IPS-18c (cell line): ENCODE data around the gene KLHDC7A.
A peak's percentile ranks its signal among the peaks of the same experiment; 100 is the strongest.

ENCODE experiments used
- H3K4me3 ChIP-seq: 2 replicates; pipeline ENCODE4 v1.7.0; 2013; ENCODE audit warnings: low read depth, mild to moderate bottlenecking, low read length, moderate library complexity; ENCODE audit not compliant: insufficient read depth
- H3K9me3 ChIP-seq: one replicate; pipeline ENCODE4 v1.6.1; 2013; ENCODE audit warnings: mild to moderate bottlenecking, low read length, moderate library complexity; ENCODE audit not compliant: control insufficient read depth, insufficient read depth

The KLHDC7A gene

DNA sequence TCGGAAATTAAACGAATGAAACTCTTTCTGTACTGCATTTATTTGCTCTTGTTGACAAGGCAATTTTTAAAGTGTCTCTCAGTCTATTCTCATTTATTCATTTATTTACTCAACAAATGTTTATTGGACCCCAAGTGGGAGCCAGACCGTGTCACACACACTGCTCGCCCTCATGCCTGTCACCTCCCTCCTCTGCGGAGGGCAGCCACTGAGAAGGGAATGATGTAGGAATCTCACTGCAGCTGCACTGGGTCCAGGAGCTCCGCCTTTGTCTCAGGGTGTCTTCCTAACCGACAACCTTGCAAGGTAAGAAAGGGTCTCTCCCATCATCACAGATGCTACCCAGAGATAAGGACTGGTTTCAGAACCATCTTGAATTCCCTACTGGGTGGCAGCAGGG, 14.1 kb upstream of the KLHDC7A start:
- H3K9me3 ChIP-seq: no peaks in the 10 kb centered on the region

DNA sequence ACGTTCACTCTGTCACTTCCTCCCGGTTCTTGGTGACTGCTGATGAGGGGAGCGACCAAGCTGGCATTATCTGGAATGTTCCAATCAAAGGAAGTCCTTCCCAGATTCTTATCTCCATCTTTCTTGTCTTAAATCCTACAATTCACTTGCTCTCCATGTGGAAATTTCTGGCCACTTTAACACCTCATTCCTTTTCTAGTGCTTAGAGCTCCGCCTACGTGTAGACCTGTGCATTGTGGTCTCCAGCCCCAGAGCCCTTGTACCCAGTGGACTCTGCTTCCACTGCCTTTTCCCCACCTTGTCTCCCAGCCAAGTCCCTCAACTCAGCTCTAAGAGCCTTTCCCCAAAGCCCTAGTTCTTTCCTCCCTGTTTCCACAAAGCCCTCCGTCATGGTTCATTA, 12.2 kb upstream of the KLHDC7A start:
- H3K4me3 ChIP-seq: no peak overlapping the region
- H3K9me3 ChIP-seq: no peaks in the 10 kb centered on the region

More for the DNA sequence above, 14.1 kb upstream of the KLHDC7A start:
- H3K4me3 ChIP-seq: no peak overlapping the region

DNA sequence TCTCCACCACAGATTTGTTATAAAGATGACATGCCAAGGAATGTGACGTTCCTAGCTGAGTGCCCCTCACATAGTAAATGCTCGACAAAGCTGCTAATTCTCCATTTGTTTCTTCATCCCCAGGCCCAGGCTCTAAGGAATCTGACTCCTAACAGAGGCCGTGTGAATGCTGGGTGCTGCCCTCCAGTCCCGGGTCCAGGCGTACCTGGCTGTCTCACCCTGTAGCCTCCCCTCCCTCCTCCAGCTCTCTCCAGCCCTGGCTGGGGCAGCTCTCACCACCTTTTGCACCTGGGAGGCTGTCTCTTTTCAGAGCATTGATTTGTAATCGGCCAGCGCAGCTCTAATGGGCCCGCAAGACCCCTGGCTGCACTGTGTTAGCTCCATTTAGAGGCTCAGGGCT, 11.2 kb upstream of the KLHDC7A start:
- Histone ChIP-seq H3K9me3 (no peaks in the 10 kb centered on the region), H3K4me3 (no peak overlapping the region)

DNA sequence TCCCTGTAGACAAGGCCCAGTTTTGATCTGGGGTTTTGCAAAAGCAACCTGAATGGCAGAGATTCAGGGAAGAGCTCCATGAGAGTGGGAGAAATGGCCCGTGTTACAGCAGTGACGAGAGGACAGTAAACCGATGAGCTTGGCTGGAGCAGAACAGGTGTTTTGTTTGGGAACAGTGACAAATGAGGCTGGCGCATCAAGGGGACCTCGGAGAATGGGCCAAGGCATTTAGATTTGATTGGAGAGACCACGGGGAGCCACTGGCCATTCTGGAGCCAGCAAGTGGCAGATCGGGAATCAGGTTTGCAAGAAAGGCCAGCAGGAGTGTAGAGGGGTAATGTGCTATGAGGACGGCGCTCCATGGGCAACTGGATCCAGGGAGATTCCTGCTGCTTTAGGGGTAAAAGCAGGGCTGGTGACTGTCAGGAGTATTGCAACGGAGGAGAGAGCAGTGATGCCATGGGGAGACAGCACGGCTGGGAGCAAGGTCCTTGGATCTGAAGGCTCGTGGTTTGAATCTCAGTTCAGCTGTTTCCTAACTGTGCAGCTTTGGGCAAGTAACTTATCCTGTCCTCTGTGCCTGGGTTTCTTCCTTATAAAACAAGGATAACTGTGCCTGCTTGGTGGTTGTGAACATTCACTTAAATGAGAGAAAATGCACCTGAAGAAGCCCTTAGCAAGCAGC, 9.9 kb upstream of the KLHDC7A start:
- no peak overlapping the region for H3K4me3 ChIP-seq

DNA sequence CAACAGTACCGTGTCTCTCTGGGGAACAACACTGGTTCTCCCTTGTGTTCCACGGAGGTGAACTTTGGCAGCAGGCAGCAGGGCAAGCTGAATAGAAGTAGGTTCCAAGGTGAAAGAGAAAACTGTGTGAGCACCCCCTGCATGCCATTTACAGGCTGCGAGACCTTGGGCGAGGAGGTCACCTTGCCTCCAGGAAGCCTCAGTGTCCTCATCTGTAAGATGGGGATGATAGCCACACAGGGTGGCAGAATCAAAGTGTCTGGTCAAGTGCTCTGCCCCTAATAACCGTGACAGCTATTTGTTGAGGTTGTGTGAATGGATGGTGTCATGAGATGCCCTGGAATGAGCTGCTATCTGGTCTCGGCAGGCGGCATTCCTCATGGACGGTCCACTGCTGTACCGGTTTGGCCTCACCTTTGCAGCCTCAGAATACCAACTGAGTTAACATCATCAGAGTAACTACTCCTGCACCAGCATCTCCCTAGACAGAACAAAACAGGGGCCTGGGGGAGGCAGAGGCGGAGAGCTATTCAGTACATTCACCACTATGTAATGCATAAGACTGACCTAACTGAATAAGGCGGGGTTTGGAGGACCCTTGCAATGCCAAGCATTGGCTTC, 7.4 kb upstream of the KLHDC7A start:
- H3K4me3 ChIP-seq: no peak overlapping the region
- H3K9me3 ChIP-seq: no peaks in the 10 kb centered on the region

More for the DNA sequence above, 9.9 kb upstream of the KLHDC7A start:
- no peaks in the 10 kb centered on the region for H3K9me3 ChIP-seq

DNA sequence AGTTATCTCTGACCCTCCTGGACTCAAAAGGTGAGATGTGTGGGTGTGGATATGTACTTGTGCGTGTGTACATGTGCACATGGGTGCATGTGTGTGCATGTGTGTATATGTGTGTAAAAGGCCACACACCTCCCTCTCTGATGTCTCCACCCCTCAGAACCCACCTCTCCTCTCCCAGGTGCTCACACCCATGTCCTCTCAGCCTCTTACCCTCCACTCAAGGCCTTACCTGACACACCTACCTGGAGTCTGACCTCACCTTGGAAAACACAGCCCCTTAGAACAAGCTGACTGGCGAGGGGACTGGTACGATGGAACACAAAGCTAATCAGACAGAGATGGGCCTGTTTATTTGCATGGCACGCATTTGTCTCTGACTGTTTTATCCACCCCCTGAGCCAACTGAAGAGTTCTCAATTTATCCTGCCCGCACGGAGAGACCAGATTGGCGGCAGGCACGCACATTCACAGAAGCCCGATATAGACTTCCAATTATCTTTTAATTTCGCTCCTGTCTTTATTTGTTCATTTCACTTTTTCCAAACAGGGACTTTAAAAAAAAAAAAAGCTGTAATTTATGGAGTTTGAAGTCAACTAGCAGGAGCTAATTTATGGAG, 6.1 kb upstream of the KLHDC7A start:
- H3K9me3 ChIP-seq: no peaks in the 10 kb centered on the region
- no peak overlapping the region for H3K4me3 ChIP-seq

DNA sequence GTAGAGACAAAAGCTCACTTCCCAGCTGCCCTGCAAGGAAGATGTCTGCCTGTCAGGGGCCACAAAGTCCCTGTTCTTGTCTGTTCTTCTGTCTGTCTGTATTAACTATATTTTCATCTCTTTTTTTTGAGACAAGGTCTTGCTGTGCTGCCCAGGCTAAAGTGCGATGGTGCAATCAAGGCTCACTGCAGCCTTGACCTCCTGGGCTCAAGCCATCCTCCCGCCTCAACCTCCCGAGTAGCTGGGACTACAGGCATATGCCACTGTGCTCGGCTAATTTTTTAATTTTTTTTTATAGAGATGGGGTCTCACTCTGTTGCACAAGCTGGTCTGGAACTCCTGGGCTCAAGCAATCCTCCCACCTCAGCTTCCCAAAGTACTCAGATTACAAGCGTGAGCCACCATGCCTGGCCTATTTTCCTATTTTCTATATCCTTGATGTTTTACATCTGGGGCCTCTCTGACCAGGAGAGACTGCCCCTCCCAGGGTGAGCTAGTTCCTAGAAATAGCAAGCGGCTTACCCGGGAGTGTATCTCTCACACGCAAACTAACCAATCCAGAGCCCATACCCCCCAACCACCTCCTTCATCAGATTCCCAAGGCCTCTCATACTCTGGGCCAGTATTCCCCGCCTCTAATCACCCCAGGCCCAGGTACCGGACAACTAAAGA, 5.4 kb upstream of the KLHDC7A start:
- Histone ChIP-seq H3K4me3 (no peak overlapping the region), H3K9me3 (no peaks in the 10 kb centered on the region)

DNA sequence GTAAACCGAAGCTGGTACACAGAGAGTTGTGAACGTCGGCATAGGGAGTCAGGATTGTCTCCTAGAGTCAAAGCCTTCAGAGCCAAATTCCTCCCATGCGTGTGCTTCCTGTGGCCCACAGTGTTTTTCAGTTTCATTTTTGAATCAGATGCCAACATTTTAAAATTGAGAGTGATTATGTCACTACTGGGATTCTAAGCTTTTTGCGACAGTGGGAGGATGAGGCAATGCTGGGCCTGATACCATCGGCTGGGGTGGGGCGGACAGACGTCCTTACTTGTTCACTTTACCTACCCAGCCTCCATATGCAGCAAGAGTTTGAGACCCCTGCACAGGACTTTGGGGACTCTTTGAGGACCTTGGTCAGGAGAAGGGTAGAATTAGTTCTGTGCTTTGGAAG, 1.3 kb upstream of the KLHDC7A start:
- Histone ChIP-seq H3K9me3 (no peaks in the 10 kb centered on the region), H3K4me3 (peak overlapping the region; percentile 15; the same call in 1 of the 2 replicates)

DNA sequence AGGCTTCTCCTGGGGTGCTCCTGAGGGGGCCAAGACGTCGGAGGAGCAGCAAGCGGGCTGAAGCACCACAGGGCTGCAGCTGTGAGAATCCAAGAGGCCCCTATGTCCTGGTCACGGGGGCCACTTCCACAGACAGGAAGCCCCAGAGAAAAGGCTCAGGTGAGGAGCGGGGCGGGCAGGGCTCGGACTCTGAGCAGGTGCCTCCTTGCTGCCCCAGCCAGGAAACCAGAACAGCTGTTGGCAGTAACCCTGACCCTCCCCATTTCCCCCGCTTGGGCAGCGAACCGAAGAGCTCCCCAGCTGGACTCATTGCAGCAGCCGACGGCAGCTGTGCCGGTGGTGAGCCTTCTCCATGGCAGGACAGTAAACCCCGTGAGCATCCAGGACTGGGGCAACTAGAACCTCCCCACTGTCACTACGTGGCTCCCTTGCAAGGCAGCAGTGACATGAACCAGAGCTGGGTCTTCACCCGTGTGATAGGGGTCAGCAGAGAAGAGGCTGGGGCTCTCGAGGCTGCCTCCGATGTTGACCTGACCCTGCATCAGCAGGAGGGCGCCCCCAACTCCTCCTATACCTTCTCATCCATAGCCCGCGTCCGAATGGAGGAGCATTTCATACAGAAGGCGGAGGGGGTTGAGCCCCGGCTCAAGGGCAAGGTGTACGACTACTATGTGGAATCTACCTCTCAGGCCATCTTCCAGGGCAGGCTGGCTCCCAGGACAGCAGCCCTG, 625 bp downstream of the KLHDC7A start:
- Histone ChIP-seq H3K9me3 (no peaks in the 10 kb centered on the region), H3K4me3 (peak overlapping the region; percentile 28)

DNA sequence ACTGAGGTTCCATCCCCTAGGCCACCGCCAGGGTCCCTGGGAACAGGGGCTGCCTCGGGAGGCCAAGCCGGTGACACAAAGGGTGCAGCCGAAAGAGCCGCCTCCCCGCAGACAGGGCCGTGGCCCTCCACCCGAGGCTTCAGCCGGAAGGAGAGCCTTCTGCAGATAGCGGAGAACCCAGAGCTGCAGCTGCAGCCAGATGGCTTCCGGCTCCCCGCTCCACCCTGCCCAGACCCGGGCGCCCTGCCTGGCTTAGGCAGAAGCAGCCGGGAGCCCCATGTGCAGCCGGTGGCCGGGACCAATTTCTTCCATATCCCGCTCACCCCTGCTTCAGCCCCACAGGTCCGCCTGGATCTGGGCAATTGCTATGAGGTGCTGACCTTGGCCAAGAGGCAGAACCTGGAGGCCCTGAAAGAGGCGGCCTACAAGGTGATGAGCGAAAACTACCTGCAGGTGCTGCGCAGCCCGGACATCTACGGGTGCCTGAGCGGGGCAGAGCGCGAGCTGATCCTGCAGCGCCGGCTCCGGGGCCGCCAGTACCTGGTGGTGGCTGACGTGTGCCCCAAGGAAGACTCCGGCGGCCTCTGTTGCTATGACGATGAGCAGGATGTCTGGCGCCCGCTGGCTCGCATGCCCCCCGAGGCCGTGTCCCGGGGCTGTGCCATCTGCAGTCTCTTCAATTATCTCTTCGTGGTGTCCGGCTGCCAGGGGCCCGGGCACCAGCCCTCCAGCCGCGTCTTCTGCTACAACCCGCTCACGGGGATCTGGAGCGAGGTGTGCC, 1.4 kb downstream of the KLHDC7A start:
- Histone ChIP-seq H3K9me3 (no peaks in the 10 kb centered on the region), H3K4me3 (no peak overlapping the region)

DNA sequence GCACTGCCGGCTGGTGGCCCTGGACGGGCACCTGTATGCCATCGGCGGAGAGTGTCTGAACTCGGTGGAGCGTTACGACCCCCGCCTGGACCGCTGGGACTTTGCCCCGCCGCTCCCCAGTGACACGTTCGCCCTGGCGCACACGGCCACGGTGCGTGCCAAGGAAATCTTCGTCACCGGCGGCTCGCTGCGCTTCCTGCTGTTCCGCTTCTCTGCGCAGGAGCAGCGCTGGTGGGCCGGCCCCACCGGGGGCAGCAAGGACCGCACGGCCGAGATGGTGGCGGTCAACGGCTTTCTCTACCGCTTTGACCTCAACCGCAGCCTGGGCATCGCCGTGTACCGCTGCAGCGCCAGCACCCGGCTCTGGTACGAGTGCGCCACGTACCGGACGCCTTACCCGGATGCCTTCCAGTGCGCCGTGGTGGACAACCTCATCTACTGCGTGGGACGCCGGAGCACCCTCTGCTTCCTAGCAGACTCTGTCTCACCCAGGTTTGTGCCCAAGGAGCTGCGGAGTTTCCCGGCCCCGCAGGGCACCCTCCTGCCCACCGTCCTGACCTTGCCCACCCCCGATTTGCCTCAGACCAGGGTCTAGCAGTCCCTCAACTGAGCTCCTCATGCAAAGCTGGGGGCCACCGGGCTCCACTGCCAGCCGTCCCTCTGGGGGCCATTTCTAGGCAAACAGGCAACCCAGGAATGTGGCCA, 2.1 kb downstream of the KLHDC7A start:
- H3K9me3 ChIP-seq: no peaks in the 10 kb centered on the region
- H3K4me3 ChIP-seq: no peak overlapping the region

DNA sequence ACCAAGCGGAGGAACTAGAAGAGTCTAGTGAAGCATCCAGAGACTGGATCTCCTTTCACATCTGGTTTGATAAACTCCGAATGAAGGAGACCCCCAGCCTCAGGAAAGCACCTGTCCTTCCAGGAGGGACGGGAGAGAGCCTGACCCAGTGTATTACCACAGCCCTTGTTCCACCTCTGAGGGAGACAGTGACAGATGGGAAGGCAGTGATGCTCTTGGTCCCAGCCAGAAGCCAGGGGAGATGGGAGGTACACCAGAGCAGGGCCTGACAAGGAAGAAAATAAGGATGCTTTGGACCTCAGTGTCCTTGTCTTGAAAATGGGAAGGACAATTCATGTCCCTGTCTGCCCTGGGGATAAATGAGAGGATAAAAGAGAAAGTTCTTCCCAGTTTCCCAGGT, 3.5 kb downstream of the KLHDC7A start:
- Histone ChIP-seq H3K9me3 (no peaks in the 10 kb centered on the region), H3K4me3 (no peak overlapping the region; the same call in 1 of the 2 replicates)

DNA sequence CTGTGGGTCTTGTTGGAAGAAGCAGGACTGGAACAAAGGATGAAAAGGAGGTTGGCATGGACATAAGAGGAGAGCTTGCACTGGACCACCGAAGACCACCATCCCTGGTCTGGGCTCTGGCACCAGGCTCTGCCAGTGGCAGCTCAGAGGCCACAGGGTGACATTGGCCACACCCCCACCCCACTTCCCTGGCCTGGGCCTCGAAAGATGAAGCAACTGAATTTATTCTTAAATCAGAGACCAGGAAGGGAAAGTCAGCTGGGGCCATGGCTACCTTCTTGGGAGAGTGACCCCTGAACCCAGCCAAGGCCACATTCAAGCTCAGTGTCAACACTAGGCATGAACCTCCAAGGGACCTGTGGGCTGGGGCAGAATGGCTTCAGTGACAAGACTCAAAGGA, 4.0 kb downstream of the KLHDC7A start:
- Histone ChIP-seq H3K9me3 (no peaks in the 10 kb centered on the region), H3K4me3 (no peak overlapping the region; the same call in 1 of the 2 replicates)

DNA sequence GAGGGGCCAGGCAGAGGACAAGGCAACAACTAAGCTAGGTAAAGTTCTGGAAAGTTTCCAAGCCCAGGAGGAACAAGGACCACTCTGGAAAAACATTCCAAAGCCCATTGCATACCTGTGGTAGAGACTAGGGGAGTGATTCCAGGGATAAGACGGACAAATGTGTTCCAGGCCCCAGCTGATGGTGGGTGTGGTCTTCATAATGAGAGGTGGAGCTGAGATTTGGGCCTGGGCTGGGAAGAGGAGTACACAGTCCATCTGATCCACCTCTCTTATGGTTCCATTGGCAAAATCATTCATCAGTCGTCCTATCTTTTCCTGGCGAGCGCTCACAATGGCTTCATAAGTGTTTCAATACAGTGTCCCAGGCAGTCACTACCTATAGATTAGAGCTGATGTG, 4.5 kb downstream of the KLHDC7A start:
- H3K9me3 ChIP-seq: no peaks in the 10 kb centered on the region
- H3K4me3 ChIP-seq: no peak overlapping the region

DNA sequence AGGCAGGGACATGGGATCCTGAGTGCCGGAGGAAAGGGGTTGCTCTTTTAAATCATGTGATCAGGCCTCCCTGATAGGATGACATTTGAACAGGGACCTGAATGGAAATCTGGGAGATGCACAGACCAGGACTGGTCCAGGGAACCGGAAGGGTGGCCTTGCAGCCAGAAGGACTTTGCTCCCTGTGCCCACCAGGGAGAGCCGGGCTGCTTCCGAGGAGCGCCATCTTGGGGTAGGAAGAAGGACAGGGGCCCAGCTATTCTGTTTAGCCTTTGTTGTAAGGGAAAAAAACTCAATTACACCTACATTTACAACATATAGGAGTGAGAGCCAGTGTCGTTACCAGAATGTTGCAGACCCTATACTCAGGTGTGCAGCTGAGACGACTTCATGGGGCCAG, 5.5 kb downstream of the KLHDC7A start:
- H3K4me3 ChIP-seq: no peak overlapping the region
- peaks cover 2% of the 10 kb centered on the region for H3K9me3 ChIP-seq

DNA sequence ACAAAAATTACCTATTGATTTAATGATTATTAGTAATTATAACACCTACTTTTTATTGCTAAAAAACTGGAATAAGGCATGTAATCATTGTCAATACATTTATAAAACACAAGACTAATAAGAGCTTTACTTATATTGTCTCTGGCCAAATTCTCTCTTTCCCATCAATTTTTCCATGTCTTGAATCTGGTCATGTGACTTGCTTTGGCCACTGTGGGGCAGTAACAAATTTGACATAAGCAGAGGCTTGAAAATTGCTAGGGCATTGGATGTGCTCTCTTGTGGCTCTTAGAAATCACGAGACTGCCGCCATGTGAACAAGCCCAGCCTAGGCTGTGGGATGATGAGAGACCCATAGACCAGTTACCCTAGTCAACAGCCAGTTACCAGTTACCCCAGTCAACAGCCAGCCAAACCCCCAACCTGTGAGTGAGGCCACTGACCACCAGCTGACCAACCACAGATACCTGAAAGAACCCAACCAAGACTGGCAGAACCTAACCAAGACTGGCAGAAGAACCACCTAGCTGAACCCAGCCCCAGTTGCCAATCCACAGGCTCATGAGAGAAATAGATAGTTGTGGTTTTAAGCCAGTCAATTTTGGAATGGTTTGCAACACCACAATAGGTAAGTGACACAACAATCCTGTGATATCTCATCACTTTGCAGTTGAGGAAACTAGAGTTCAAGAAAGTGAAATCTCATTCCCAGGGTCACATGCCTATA, 8.8 kb downstream of the KLHDC7A start:
- H3K4me3 ChIP-seq: no peak overlapping the region
- peaks cover 4% of the 10 kb centered on the region for H3K9me3 ChIP-seq
